GDM1 (cell line): ENCODE data around the gene COL4A6.
"Not testable (repeated sequence)": the region's sequence is repeated elsewhere in the genome, so short reads cannot be mapped to it uniquely, and the experiment has no call there.

Experiments
- DNase-seq: peaks from one replicate; lab custom pipeline; 2025; lab: John Stamatoyannopoulos, UW

Gene COL4A6

DNA sequence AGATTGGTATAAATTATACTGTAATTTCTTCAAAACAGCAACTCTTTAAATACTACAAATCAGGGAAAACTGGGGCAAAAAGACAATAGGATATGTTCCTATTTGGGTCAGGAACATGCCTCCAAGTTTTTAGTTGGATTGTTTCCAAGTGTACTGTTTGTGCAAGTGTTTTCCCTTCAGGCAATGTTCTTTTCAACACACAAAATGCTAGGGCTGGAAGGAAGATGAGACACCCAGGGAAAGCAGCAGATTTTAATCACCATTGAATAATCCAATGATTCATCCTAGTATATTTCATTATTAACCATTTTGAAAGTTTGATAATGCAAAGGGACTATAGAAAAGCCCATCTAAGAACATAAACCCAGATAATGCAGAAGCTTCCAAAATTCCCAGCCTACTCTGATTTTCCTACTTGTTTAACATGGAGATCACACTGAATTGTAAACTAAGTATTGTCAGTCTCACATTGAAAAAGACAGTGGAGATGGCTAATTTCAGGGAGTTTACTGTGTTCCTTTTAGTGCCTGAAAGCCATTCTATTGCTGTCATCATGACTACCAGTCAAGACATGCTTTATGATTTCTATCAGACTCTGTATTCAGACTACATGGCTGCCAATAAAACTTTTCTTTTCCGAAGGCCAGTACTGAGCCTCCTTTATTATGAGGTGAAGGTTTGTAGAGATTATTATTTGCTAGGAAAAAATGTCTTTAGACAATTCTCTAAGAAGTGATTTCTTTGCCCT is 38.6 kb downstream of the COL4A6 start:
- DNase-seq: no peak

DNA sequence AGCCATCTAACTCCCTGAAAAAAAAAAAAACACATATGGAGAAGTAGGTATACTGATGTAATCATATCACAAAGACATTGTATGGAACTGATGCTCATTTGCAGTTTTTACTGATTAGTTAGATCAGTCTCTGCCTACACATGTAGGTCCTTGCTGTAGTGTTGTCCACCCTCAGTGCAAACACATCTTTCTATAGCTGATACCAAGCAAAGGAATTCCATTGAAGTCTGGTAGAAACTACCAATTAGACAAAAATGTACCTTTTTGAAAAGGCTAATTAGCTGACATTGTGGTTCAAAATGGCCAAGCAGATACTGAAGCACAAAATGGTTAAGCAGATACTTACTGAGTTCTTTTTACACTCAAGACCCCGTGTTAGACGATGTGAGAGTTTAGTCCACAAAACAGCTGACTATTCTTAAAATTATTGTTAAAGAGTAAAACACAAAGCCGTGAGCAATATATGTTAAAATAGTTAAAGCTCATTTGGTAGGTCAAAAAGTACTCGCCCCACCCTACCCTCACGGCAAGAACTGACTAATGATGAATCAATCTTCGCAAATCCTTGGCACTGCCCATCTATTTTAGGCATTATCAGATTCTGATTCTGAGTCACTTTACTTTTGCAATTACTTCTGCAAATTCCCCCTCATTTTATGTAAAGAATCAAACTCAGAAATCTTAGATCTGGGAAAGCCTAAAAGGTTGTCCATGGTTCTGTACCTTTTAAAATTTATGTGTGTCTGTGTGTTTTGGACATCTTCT is 40.4 kb downstream of the COL4A6 start:
- DNase-seq: no peak

DNA sequence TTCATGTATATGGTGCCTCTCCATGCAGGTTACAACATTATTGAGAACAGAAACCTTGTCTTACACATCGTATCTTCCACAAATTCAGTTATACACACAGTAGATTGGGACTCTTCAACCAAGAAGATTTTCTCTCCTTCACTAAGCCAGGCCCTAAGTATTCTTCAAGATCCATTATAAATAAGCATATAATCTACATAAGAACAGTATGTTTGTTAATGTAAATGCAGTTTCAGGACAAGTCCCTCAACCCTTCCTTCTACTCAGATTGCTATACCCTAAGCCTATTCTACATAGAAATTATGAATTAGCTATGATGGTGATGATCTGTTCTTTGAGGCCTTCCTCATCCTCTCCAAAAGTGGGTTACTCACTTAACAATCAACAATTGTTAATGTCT is 41.2 kb downstream of the COL4A6 start:
- DNase-seq: no peak

DNA sequence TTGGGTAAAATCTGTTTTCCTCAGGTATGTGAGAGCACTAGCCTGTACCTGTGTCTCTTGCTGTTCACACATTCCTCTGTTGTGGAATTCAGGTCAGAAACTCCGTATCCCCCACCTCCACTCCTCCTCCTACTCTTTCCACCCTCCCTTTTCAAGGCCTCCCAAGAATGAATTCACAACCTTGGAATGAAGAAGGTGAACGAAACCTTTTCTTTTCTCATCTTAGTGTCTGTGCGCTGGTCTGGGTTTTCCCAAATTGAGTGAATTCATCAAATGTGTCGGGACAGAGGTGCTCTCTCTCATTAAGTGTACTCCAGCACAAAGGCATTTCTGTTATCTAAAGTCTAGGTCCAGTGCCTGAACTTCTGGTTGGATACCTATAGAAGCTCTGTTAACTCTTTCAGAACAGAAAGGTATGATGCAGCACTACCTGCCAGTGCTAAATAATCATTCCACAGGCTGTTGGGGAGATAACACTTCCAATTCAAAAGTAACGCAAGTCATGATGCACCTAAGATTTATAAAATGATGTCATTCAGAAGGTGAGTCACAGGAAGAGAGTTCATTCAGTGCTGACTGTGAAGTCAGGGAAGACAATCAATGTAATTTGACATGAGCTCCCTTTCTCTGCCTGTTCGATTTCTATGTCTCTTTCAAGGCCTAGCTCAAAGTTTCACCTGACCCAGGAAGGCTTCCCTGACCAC is 41.9 kb downstream of the COL4A6 start:
- DNase-seq: no peak

DNA sequence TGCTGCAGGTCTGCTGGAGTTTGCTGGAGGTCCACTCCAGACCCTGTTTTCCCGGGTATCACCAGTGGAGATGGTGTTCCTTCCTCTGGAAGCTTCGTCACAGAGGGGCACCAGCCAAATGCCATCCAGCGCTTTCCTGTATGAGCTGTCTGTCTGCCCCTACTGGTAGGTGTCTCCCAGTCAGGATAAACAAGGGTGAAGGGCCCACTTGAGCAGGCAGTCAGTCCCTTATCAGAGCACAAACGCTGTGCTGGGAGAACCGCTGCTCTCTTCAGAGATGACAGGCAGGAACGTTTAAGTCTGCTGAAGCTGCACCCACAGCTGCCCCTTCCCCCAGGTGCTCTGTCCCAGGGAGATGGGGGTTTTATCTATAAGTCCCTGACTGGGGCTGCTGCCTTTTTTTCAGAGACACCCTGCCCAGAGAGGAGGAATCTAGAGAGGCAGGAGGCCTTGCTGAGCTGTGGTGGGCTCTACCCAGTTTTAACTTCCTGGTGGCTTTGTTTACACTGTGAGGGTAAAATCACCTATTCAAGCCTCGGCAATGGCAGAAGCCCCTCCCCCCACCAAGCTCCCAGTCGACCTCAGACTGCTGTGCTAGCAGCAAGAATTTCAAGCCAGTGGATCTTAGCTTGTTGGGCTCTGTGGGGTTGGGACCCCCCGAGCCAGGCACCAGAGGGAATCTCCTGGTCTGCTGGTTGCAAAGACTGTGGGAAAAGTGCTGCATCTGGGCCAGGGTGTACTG is 47.1 kb downstream of the COL4A6 start:
- not testable (repeated sequence) for DNase-seq

DNA sequence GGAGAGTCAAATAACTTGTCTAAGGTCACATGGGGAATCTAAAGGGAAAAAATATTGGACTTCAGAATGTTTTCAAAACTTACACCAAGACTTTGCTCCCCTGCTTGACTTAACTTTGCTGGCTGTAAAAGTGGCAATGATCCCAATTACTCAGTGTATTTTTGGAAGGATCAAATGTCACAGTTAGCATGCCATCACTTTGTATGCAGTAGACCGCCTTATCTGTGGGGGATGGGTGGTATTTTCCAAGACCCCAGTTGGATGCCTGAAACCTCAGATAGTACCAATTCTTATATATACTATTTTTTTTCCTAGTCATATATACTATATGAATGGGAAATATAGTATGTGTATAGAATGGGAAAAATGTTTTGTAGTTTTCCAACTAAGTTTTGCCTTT is 53.4 kb downstream of the COL4A6 start:
- no peak for DNase-seq

DNA sequence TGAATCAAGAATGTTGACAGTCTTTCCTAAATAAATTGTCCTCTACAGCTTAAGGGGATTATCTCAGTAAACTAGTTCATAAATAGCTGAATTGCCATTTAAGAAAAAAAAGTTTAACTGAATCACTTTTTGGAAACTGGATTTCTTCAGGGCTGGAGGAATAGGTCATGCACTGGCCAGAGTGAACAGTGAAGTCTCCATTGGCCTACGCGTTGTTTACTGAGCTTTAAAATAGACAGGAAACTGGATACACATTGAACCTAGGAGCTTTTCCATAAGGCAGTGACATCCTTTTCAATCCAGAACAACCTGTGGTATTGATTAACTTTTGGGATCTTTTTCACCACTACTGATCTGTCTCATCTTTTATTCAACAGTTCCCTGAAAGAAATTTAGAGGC is 58.0 kb downstream of the COL4A6 start:
- DNase-seq: no peak

DNA sequence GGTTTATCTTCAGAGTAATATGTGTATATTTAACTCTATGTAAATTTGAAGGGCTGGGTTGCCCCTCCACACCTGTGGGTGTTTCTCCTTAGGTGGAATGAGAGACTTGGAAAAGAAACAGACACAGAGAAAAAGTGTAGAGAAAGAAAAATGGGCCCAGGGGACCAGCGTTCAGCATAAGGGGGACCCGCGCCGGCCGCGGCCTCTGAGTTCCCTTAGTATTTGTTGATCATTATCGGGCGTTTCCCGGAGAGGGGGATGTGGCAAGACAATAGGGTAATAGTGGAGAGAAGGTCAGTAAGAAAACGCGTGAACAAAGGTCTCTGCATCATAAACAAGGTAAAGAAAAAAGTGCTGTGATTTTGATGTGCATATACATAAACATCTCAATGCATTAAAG is 61.4 kb downstream of the COL4A6 start:
- DNase-seq: not testable (repeated sequence)

DNA sequence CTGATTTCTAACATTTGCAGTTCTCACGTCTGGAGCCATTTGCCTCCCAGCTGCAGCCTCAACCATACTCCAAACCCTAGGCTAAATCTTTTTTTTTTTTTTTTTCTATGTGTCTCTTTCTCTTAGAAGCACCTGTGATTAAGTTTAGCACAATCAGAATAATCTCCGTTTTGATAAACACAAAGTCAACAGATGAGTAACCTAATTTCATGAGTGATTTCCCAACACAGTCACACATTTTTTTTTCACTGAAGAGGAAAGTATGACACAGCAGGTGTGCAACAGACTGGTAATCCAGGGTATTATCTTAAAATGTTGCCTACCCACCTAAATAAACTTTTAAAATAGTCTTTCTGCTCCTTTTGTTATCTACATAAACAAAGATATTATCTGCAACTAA is 62.6 kb downstream of the COL4A6 start:
- DNase-seq: not testable (repeated sequence)

DNA sequence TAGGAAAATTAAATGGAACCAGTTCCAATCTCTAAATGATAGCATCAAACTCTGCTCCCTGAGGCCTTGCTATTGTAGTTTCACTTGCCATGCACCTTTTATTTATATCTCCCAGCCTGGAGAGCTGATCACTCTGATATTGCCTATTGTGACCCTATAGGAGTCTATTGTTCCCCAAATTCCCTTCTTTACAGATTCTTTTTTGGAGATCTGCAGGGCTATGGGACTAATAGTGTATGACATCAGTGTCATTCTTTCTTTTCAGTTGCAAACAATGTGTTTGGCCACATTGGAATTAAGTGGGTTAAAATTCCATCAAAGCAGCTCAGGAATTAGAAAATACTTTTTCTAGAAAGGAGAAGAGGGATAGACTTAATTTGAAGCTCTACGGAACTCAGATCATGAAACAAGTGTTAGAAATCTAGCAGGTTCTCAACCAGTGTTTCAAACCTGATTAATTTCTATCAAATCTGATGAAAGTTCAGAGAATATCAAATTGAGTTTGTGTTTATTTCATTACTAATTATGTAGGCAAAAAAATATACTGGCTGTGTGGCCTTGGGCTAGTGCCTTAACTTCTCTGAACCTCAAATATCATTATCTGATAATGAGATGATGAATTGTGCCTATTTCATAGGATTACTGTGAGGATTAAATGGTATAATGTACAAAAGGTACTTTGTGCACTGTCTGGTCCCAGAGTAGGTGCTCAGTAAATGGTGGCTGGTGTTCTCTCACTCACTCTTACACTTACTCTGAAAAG is 71.4 kb downstream of the COL4A6 start:
- no peak for DNase-seq

DNA sequence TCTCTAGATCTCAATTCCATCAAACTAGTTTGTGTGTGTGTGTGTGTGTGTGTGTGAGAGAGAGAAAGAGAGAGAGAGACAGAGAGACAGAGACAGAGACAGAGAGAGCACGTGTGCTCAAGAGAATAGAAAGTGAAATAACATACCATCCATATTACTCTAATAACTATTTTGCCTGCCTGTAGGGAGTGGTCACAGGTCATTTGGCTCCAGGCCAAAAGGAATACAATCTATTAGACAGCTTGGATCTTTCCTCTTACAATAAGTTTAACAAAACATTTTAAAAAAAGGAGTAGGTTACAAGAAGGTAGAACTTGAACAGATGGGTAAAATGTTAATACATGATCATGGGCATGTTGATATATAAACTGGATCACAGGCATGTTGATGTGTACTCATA is 76.2 kb downstream of the COL4A6 start:
- no peak for DNase-seq

DNA sequence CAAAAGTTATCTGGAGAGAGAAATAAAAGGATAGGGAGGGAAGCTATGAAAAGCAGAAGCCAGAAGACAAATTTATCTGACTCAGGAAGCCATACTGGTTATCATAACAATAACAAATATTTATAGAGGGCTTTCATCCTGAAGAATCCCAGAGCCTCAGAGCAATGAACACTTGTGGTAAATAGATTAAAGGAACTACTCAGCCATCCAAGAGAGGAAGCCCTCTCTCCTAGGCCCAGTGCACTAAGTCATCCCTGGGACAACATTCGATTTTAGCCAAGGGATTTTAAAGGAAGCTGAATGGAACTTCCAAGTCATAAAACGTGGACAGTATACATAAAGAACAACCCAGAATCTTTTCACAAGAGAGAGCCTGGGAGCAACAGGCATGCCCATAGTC is 76.9 kb downstream of the COL4A6 start:
- DNase-seq: no peak

DNA sequence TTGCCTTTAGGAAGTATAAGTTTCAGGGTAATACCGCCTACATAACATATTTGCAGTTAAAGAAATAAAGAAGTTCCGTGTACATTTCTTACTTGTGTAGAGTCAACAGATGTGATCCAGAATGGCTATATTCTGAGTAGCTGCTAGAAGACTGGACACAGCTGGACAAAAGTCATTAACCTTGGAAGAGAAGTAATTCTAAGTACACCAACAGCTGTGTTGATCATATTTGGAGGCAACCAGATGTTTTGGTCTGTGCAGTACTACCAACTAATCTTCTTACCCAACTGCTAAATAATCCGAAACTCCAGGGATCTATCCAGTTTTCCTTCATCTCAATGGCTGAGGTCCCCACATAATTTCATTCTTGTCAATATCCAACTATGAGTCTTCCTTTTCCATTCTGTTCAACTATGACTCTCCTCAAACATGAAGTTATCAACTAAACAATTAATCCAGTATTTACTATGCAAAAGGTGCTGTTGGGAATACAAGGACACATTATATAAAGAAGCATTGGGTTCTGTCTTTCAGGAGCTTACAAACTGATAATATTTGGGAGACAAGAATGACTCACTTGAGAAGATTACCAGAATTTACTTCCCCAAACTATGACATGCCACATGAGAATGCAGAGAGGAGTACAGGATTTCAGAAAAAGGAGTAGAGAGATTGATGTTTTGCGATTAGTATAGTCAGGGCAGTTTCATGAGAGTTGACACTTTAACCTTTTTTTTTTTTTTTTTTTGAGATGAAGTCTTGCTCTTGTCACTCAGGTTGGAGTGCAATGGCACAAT is 78.2 kb downstream of the COL4A6 start:
- DNase-seq: no peak

DNA sequence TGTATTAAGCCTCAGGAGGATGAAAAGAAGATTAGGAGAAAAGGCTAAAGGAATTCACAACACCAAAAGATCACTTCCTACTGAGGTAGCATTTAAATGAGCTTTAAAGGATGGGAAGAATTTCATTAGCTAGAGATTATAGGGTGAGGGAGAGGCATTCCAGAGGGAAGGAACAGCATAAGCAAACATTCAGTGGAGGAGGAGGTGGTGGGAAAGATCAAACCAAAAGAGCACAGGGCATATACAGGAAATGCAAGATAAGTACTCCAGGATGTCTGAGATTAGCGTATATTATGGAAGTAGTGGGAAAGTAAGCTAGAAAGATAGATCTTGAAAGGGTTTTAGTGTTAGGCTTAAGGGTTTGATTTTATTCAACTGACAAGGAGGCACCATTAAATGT is 84.8 kb downstream of the COL4A6 start:
- DNase-seq: no peak

DNA sequence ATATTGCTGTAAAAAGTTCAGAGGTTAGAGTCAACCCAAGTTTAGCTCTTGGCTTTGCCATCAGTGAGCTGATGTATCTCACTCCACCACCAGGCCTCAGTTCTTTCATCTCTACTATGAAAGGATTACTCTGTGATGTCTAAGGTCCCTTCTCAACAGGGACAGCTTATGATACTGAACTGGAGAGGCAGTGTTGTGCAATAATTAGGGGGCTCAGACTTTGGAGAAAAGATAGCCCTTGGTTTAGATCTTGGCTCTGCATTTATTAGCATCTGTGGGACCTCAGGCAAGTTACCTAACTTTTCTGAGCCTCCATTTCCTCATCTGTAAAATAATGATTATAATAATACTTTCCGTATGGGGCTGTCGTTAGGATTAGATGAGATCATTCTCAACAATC is 89.0 kb downstream of the COL4A6 start:
- no peak for DNase-seq

DNA sequence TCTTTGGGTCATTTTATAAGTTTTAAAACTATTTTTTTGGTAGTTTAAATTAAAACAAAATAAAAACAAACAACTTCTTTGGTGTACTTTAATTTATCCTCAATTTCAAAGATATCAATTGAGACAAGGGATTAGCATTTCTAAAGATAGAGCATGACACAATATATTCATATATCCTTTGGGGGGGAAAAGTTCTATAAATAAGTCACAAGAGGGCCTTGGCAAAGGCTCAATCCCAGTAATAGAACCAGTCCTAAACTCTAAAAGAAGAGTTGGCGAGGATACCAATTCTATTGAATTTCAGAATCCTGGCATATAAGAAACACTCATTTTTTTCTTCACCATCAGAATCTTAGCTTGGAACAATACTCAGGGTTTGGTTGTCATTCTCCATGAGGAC is 89.7 kb downstream of the COL4A6 start:
- DNase-seq: no peak

DNA sequence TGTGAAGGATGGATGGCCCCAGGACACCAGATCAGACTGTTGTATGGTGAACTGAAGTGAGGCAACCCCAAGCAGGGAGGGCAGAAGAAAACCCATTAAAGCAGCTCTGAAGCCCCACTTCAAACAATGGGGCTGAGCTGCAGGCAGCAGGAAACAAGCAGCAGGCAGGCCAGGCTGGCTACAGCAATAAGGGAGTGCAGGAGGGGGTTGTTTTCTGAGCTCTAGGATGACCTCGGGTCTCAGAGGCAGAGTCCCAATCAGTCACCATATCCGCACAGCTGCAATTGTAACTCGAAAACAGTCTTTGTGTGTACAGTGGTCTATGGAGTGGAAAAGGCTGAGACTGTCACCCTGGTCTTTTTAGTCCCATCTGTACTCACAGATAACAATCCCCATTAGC is 90.4 kb downstream of the COL4A6 start:
- DNase-seq: no peak

DNA sequence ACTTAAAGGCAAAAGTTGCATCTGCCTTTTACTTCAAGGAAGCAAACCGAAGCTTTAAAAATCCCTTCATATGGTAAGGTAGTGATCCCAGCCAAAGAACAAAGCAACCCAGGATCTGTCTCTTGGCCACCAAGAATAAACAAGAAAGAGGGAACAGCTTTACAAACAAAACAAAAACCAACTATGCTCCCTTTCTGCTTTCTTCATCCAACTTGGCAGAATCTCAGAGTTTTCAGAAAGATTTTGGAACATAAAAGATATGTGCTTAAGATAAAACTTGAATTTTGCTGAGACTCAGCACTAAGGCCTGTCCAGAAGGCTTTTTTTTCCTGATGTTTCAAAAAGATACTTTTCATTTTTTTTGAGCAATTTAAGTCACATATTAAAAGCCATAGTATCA is 94.0 kb downstream of the COL4A6 start:
- DNase-seq: no peak

DNA sequence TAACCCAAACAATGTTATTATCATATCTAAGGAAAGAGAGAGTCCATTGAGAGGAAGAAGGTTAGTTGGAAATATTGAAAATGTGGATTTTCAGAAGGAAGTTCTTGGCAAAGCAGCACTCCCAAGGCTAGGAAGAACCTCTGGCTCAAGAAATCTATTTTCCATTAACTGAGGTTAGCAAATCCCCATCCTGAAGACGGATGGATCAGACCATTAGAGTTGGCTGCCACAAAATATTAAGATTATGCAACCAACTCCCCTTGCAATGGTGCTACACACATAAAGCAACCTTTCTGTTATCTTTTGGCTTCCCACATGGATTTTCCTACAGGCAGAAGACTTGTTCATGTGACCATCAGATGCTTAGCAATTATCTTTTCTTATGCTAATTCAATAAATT is 96.3 kb downstream of the COL4A6 start:
- no peak for DNase-seq

DNA sequence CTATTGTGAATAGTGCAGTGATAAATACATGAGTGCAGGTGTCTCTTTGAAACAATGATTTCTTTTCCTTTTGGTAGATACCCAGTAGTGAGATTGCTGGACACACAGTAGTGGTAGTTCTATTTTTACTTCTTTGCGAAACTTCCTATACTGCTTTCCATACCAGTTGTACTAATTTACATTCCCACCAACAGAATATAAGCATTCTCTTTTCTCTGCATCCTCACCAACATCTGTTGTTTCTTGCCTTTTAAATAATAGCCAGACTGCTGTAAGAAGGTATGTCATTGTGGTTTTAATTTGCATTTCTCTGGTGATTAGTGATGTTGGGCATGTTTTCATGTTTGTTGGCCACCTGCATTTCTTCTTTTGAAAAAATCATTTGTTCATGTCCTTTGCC is 105.9 kb downstream of the COL4A6 start:
- no peak for DNase-seq
